ENCODE results near the gene FHIP1B.

Gene FHIP1B

DNA sequence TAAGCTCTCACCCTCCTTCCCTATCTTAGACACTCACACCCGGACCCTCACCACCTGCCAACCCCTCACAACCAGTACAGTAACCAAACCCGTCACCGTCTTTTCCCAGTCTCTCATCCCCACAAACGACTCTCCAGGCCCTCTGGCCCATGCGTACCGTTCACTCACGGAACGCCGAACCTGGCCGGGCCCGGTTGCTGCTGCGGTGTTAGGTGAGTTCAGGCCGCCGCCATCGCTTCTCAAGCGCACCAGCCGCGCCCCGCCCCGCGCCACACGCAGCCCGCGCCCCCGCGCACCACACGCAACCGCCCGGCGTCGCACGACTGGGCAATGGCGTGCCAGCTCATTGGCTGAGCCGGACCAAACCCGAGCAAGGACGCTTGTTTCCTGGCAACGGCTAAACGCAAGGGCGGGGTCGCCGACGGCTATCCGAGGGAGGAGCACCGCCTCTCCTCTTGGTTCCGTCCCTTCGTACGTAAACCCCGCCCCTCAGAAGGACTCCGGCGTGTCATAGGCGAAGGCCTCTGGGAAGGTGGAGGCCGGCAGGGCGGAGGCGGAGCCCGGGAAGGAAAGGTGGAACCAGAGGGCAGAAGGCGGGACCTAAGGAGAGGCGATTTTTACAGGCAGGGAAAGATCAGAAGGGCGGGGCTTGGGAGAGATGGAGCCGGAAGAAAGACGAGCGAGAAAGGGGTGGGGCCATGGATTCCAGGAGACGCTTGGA, at the start of gene FHIP1B:
TSS of gene FHIP1B (minus strand) at position 250 of the 721 bp plus-strand sequence. CDS start 10,120 bp downstream, outside the sequence.
- TF ChIP-seq TEAD4 (IDR thresholded peaks at IDR 0.05) (no peak), TCF12 (IDR thresholded peaks at IDR 0.05; ENCODE audit: low read depth) (0 out of 2 replicates have a peak, but pooled peaks have one; percentile 21), FOXM1 (IDR thresholded peaks at IDR 0.05; ENCODE audit: borderline replicate concordance, low read depth) (no peak), YY1 (IDR thresholded peaks at IDR 0.05; ENCODE audit: low read depth) (peak; percentile 91), EP300 (IDR thresholded peaks at IDR 0.05; ENCODE audit: borderline replicate concordance) (no peak), CREB1 (IDR thresholded peaks at IDR 0.05; ENCODE audit: low read depth) (no peak), ZBTB7A (IDR thresholded peaks at IDR 0.05; ENCODE audit: low read depth) (no peak), RAD21 (IDR thresholded peaks at IDR 0.05; ENCODE audit: low read depth) (no peak), TAF1 (IDR thresholded peaks at IDR 0.05; ENCODE audit: low read depth) (peak; percentile 88), CEBPB (IDR thresholded peaks at IDR 0.05) (no peak), EGR1 (IDR thresholded peaks at IDR 0.05) (peak; percentile 81), NFIC (IDR thresholded peaks at IDR 0.05) (no peak)
- TF ChIP-seq, protein P1, sequence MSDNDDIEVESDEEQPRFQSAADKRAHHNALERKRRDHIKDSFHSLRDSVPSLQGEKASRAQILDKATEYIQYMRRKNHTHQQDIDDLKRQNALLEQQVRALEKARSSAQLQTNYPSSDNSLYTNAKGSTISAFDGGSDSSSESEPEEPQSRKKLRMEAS (IDR thresholded peaks at IDR 0.05) = peak; percentile 44; the same call in 1 of the 2 replicates
- TF ChIP-seq, protein P2, sequence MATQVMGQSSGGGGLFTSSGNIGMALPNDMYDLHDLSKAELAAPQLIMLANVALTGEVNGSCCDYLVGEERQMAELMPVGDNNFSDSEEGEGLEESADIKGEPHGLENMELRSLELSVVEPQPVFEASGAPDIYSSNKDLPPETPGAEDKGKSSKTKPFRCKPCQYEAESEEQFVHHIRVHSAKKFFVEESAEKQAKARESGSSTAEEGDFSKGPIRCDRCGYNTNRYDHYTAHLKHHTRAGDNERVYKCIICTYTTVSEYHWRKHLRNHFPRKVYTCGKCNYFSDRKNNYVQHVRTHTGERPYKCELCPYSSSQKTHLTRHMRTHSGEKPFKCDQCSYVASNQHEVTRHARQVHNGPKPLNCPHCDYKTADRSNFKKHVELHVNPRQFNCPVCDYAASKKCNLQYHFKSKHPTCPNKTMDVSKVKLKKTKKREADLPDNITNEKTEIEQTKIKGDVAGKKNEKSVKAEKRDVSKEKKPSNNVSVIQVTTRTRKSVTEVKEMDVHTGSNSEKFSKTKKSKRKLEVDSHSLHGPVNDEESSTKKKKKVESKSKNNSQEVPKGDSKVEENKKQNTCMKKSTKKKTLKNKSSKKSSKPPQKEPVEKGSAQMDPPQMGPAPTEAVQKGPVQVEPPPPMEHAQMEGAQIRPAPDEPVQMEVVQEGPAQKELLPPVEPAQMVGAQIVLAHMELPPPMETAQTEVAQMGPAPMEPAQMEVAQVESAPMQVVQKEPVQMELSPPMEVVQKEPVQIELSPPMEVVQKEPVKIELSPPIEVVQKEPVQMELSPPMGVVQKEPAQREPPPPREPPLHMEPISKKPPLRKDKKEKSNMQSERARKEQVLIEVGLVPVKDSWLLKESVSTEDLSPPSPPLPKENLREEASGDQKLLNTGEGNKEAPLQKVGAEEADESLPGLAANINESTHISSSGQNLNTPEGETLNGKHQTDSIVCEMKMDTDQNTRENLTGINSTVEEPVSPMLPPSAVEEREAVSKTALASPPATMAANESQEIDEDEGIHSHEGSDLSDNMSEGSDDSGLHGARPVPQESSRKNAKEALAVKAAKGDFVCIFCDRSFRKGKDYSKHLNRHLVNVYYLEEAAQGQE (IDR thresholded peaks at IDR 0.05; ENCODE audit: low read depth) = no peak
- TF ChIP-seq, protein P3, sequence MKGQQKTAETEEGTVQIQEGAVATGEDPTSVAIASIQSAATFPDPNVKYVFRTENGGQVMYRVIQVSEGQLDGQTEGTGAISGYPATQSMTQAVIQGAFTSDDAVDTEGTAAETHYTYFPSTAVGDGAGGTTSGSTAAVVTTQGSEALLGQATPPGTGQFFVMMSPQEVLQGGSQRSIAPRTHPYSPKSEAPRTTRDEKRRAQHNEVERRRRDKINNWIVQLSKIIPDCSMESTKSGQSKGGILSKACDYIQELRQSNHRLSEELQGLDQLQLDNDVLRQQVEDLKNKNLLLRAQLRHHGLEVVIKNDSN (IDR thresholded peaks at IDR 0.05) = no peak

- TF ChIP-seq EGR1 (IDR thresholded peaks at IDR 0.05) (no peak), ZBTB7A (IDR thresholded peaks at IDR 0.05; ENCODE audit: low read depth) (no peak), RAD21 (IDR thresholded peaks at IDR 0.05; ENCODE audit: low read depth) (no peak), EP300 (IDR thresholded peaks at IDR 0.05; ENCODE audit: borderline replicate concordance) (no peak), FOXM1 (IDR thresholded peaks at IDR 0.05; ENCODE audit: borderline replicate concordance, low read depth) (no peak), CEBPB (IDR thresholded peaks at IDR 0.05) (no peak), YY1 (IDR thresholded peaks at IDR 0.05; ENCODE audit: low read depth) (no peak), TCF12 (IDR thresholded peaks at IDR 0.05; ENCODE audit: low read depth) (no peak), CREB1 (IDR thresholded peaks at IDR 0.05; ENCODE audit: low read depth) (no peak)
- TF ChIP-seq, protein P2 (IDR thresholded peaks at IDR 0.05; ENCODE audit: low read depth) = no peak
- TF ChIP-seq, protein P1 (IDR thresholded peaks at IDR 0.05) = no peak
- TF ChIP-seq, protein P3 (IDR thresholded peaks at IDR 0.05) = no peak
Measured at GRCh38 chr11:6283453-6284023, 49.1 kb upstream of the FHIP1B start.

- TF ChIP-seq FOXM1 (IDR thresholded peaks at IDR 0.05; ENCODE audit: borderline replicate concordance, low read depth) (no peak), YY1 (IDR thresholded peaks at IDR 0.05; ENCODE audit: low read depth) (no peak), TEAD4 (IDR thresholded peaks at IDR 0.05) (no peak), TAF1 (IDR thresholded peaks at IDR 0.05; ENCODE audit: low read depth) (no peak), ZBTB7A (IDR thresholded peaks at IDR 0.05; ENCODE audit: low read depth) (no peak)
Measured at GRCh38 chr11:6273188-6273587, 38.8 kb upstream of the FHIP1B start.

- TF ChIP-seq EP300 (IDR thresholded peaks at IDR 0.05; ENCODE audit: borderline replicate concordance) (no peak), TEAD4 (IDR thresholded peaks at IDR 0.05) (no peak), RAD21 (IDR thresholded peaks at IDR 0.05; ENCODE audit: low read depth) (no peak), ZBTB7A (IDR thresholded peaks at IDR 0.05; ENCODE audit: low read depth) (no peak), YY1 (IDR thresholded peaks at IDR 0.05; ENCODE audit: low read depth) (no peak), TAF1 (IDR thresholded peaks at IDR 0.05; ENCODE audit: low read depth) (no peak), CREB1 (IDR thresholded peaks at IDR 0.05; ENCODE audit: low read depth) (no peak), TCF12 (IDR thresholded peaks at IDR 0.05; ENCODE audit: low read depth) (no peak), NFIC (IDR thresholded peaks at IDR 0.05) (no peak), FOXM1 (IDR thresholded peaks at IDR 0.05; ENCODE audit: borderline replicate concordance, low read depth) (no peak)
- TF ChIP-seq, protein P1 (IDR thresholded peaks at IDR 0.05) = no peak
- TF ChIP-seq, protein P3 (IDR thresholded peaks at IDR 0.05) = no peak
Measured at GRCh38 chr11:6271598-6271997, 37.2 kb upstream of the FHIP1B start.

Measured in Ishikawa (cell line).